Fibroblast of gingiva (primary cell): Measurements from ENCODE around the gene UST.
"Not testable (repeated sequence)": the region's sequence is repeated elsewhere in the genome, so short reads cannot be mapped to it uniquely, and the experiment has no call there.

Source experiments
- DNase-seq: peaks from one replicate; pipeline ENCODE4 v3.0.0-alpha.2; 2011; ENCODE audit warnings: low read depth

The UST gene

GRCh38 chr6:148868901-148869300, 122.1 kb downstream of the UST start:
- no peak for DNase-seq

- peak; percentile 57 for DNase-seq
Measured at GRCh38 chr6:148869585-148869984, 122.8 kb downstream of the UST start.

GRCh38 chr6:148873154-148873553, 126.3 kb downstream of the UST start:
- no peak for DNase-seq

GRCh38 chr6:148873868-148874267, 127.0 kb downstream of the UST start:
- no peak for DNase-seq

GRCh38 chr6:148874698-148875293, 128.0 kb downstream of the UST start:
- peak; percentile 17 for DNase-seq

- DNase-seq: no peak
Measured at GRCh38 chr6:148878683-148879082, 131.9 kb downstream of the UST start.

GRCh38 chr6:148880742-148881141, 133.9 kb downstream of the UST start:
- not testable (repeated sequence) for DNase-seq

- no peak for DNase-seq
Measured at GRCh38 chr6:148881593-148882311, 134.9 kb downstream of the UST start.

- no peak for DNase-seq
Measured at GRCh38 chr6:148883270-148883669, 136.4 kb downstream of the UST start.

- DNase-seq: no peak
Measured at GRCh38 chr6:148884461-148884860, 137.6 kb downstream of the UST start.

- DNase-seq: peak; percentile 51
Measured at GRCh38 chr6:148885136-148885865, 138.5 kb downstream of the UST start.

- no peak for DNase-seq
Measured at GRCh38 chr6:148885925-148886845, 139.4 kb downstream of the UST start.

- DNase-seq: no peak
Measured at GRCh38 chr6:148887181-148887580, 140.4 kb downstream of the UST start.

GRCh38 chr6:148888856-148889255, 142.0 kb downstream of the UST start:
- peak; percentile 13 for DNase-seq

GRCh38 chr6:148890096-148890495, 143.3 kb downstream of the UST start:
- DNase-seq: no peak

- DNase-seq: no peak
Measured at GRCh38 chr6:148890652-148891404, 144.0 kb downstream of the UST start.

GRCh38 chr6:148891405-148891783, 144.6 kb downstream of the UST start:
- DNase-seq: no peak

- peak; percentile 30 for DNase-seq
Measured at GRCh38 chr6:148892247-148892646, 145.4 kb downstream of the UST start.

GRCh38 chr6:148893073-148893472, 146.2 kb downstream of the UST start:
- no peak for DNase-seq

- DNase-seq: no peak
Measured at GRCh38 chr6:148893481-148893880, 146.7 kb downstream of the UST start.

- no peak for DNase-seq
Measured at GRCh38 chr6:148898376-148899014, 151.7 kb downstream of the UST start.
